HG02981 (cell line): ENCODE results near the gene NBAS.

Experiments used
- ATAC-seq: cut with Tn5 transposase; IDR thresholded peaks from one replicate; pipeline ENCODE4 v1.9.1; 2021; ENCODE audit warnings: mild to moderate bottlenecking, moderate library complexity; ENCODE audit not compliant: unreplicated experiment

Gene NBAS

DNA sequence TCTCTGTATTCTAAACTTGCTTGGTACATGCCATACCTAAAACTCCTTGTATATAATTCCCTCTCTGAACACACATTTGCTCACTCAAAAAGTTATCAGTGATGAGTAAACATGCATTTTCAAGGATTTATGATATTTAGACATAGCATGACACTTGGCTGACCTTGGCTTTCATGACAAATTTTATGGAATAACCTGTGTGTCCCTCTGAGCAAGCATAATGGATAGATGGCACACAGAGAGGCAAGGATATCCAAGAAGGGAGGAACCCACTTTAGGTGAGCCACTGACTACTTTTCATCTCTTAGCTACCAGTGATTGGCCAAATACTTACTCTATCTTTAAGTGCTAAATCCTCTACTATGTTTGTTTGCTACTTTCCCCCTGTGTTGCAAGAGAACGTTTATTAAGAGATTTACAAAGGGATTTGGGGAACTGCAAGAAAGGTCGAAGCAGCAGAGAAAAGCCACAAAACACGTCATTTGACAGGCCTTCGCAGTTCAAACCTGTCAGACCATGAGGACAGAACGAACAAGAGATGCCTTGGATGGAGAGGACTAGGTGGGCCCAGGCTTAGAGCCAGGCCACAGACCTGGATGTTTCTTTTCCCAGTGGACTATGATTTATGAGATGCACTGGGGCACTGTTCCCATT is 379.9 kb downstream of the NBAS start:
- no peak for ATAC-seq

DNA sequence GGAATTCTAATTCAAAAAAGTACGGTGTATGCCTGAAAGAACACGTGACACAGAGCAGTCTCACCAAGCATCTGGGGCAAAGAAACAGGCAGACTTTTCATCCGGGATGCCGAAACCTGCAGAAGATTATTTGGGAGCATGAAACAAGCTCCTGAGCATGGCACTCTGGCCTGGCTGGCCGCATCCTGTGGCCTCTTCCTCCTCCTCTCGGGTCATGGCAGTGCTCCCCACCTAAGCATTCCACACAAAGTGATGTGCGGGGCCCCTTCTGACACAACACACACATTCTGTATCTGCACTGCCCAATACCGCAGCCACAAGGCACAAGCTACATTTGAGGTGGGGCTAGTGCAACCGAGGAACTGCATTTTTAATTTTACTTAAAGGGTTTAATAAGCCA is 380.8 kb downstream of the NBAS start:
- ATAC-seq: no peak

- ATAC-seq: no peak
Measured at GRCh38 chr2:15178946-15179345, 382.2 kb downstream of the NBAS start.

- ATAC-seq: peak; percentile 97
Measured at GRCh38 chr2:15177103-15177502, 384.0 kb downstream of the NBAS start.

GRCh38 chr2:15176604-15177003 is 384.5 kb downstream of the NBAS start:
- ATAC-seq: no peak

DNA sequence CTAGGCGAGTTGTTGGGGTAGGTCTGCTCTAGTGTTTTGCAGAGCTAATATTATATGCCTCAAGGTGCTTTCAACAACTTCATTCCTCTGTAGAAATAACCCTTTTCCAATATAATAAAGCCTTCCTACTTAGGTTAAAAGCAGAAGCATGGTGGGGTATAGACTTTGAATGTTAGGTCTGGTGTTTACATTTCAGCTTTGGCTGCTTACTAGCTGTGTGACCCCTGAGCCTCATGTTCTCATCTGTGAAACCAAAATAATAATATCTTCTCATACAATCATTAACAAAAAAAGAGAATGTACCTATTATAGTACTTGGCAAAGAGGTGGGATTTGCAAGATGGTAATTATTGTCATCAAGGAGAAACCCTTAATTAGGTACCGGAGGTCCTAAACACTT is 386.6 kb downstream of the NBAS start:
- no peak for ATAC-seq

- no peak for ATAC-seq
Measured at GRCh38 chr2:15173501-15173900, 387.6 kb downstream of the NBAS start.

- ATAC-seq: no peak
Measured at GRCh38 chr2:15172825-15173224, 388.3 kb downstream of the NBAS start.

DNA sequence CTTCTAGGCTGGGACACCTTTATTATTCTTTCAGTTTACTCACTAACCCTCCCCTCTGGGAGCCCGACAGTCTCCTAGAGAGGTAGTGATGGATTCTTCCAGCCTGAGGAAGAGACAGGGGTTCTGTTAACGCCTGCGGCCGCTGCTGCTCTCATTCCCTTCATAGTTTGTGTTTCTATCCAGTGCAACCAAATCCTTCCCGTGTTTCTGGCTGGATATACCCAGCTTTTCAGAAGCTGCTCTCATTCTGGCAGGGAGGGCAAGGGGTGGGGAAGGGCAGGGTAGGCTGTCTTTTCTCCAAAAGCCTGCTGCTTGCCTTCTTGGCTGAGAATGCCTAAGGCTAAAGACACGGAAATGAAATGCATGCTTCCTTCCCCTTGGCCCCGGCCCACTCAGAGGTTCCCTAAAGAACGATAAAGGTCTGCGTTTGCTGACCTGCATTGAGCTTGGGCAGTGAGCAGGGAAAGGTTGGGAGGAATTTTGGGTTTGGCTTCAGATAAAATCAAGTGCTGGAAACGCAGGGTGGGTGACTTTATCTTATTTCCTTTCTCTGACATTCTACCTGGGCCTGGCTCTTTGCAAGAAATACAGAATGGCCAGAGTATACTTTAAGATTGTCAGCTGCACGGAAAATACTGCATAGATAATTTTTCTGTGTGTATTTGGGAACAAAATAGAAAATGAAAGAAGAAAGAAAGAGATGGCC is 390.9 kb downstream of the NBAS start:
- ATAC-seq: no peak

GRCh38 chr2:15169326-15170069 is 391.6 kb downstream of the NBAS start:
- ATAC-seq: no peak

GRCh38 chr2:15168116-15168515 is 393.0 kb downstream of the NBAS start:
- no peak for ATAC-seq

DNA sequence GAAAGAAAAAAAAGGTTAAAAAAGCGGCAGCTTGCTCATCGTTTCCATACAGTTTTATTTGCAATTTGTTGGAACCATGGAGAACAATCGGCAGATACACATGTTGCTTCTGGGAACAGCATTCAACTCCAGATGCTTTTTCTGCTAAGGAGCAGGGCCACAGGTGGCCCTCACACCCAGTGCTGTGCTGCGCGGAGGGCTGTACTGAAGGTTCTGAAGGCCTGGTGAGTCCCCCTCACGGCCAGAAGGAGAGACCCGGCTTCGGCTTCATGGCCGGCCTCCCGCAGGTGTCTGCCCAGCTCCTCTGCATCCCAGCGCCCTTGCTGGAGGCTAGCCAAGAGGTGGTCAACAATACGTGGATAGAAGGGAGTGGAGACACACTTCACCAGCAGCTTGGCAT is 394.3 kb downstream of the NBAS start:
- no peak for ATAC-seq

DNA sequence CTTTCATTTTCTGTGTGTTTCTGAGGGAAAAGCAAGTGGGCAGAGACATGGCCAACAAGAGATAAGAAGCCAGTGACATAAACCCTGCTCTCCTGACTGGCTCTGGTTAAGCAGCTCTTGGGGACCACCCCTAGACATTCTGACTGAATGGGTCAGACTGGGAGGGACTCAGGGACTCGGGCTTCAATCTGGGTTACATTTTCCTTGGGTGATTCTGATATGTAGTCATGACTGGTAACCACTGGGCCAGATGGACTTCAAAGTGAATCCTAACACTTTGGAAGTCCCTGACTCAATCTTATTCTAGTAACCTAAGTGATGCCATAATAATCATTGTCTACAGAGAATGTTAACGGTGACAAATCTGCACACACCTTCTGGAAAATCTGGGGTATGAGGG is 397.8 kb downstream of the NBAS start:
- no peak for ATAC-seq

DNA sequence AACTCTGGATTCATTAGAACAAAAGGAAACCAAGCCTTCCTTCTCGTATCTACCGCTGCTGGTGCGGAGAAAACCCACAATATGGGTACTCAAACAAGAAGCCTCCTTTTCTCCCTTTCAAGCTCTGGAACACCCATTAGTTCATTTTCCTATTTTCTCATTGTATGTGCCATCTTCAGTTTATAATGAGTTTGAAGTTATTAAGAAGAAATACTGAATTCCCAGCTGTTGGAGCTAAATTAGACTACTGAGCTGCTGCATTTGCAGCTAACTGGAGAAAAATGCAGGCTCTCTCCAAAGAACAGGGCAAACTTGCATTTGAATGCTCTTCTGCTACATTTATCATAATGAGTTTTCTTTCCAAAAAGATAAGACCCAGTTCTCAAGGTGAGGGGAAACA is 398.5 kb downstream of the NBAS start:
- no peak for ATAC-seq

DNA sequence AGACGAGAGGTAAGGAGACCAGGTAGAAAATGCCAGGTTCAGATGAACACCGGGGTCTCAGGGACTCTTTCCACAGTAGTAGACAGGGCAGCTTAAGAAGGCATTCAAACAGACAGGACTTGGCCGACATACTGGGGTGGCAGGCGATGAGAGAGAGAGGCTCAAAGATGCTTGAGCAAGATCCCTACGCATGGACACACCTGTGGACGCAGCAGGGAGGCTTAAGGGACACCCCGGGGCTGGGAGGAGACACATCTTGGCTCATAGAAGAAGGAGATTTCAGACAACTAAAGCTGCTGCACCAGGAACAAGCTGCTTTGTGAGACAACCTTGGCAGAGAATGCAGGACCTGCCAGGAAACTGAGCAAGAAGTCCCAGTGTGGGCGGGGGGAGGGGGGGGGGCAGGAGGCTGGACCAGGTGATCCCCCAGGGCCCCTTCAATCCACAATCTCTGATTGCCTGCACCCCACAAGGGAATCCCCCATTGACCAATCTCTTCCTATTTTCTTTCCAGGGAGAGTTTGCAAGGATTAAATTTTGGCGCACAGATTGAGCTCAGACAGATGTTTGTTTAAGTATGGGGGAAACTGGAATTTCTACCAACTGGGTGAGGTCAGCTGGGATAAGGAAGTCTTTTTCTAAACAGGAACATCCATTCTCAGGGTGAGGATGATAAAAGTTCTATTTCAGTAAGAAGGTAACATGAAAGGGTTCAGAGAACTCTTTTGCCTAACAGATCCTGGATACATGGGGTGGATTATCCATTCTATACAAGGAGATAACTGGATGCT is 400.7 kb downstream of the NBAS start:
- ATAC-seq: no peak

DNA sequence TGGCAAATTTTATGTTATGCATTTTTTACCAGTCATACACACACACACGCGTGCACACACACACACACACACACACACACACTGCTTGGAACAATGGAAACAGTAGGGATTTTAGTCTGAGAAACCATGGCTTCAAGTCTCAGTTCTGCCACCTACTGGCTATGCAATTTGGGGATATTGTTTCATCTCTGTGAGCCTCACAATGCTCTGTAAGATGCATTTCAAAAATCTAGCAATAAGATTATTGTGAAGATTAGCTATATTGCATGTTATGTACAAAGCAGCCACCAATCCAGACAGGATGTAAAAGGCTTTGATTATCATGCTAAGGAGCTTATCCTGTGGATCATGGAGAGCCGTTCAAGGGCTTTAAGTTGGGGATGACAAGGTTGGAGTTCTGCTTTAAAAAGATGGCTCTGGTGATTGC is 401.4 kb downstream of the NBAS start:
- peak; percentile 38 for ATAC-seq

- no peak for ATAC-seq
Measured at GRCh38 chr2:15159206-15159605, 401.9 kb downstream of the NBAS start.

- ATAC-seq: no peak
Measured at GRCh38 chr2:15158532-15158931, 402.6 kb downstream of the NBAS start.

DNA sequence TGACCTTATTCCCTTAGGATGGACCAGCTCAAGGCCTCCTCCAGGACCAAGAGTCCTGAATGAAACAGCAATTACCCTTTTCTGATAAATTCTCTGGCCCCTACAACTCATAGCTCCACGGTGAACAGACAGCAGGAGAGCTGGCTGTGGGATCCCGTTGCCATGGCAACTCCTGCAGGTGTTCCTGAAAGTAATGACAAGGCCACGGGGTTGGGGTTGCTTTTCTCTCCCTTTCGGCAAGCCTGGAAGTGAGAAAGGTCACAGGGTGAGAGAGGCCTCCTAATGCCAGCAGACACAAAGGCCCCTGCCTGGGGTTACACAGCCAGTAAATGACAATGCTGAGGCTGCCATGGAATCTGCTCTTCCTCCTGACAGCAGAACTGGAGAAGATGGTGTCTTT is 403.0 kb downstream of the NBAS start:
- ATAC-seq: no peak

GRCh38 chr2:15155959-15156574 is 405.1 kb downstream of the NBAS start:
- ATAC-seq: no peak

- ATAC-seq: no peak
Measured at GRCh38 chr2:15154297-15154696, 406.8 kb downstream of the NBAS start.
